Measurements from ENCODE around the gene MAD2L1.

MAD2L1 gene

GRCh38 chr4:120057416-120057815 is 9.2 kb downstream of the MAD2L1 start:
- no peak for DNase-seq (ENCODE audit: low read depth)

- peak; percentile 46 for DNase-seq (ENCODE audit: low read depth)
These were observed 10.4 kb downstream of the MAD2L1 start for GRCh38 chr4:120056246-120056645.

GRCh38 chr4:120055795-120056194 is 10.9 kb downstream of the MAD2L1 start:
- DNase-seq (ENCODE audit: low read depth) = no peak

- peak; percentile 71 for DNase-seq (ENCODE audit: low read depth)
These were observed 11.5 kb downstream of the MAD2L1 start for GRCh38 chr4:120055162-120055561.

- no peak for DNase-seq (ENCODE audit: low read depth)
These were observed 12.7 kb downstream of the MAD2L1 start for GRCh38 chr4:120053911-120054310.

GRCh38 chr4:120052856-120053255 is 13.8 kb downstream of the MAD2L1 start:
- DNase-seq (ENCODE audit: low read depth) = peak; percentile 99

GRCh38 chr4:120051253-120051652 is 15.4 kb downstream of the MAD2L1 start:
- no peak for DNase-seq (ENCODE audit: low read depth)

GRCh38 chr4:120049732-120050494 is 16.7 kb downstream of the MAD2L1 start:
- peak; percentile 78 for DNase-seq (ENCODE audit: low read depth)

GRCh38 chr4:120043828-120044227 is 22.8 kb downstream of the MAD2L1 start:
- no peak for DNase-seq (ENCODE audit: low read depth)

GRCh38 chr4:120037411-120037810 is 29.2 kb downstream of the MAD2L1 start:
- DNase-seq (ENCODE audit: low read depth) = no peak

GRCh38 chr4:120034913-120035312 is 31.7 kb downstream of the MAD2L1 start:
- DNase-seq (ENCODE audit: low read depth) = no peak

- DNase-seq (ENCODE audit: low read depth) = no peak
These were observed 39.8 kb downstream of the MAD2L1 start for GRCh38 chr4:120026853-120027252.

GRCh38 chr4:120025516-120025915 is 41.1 kb downstream of the MAD2L1 start:
- DNase-seq (ENCODE audit: low read depth) = peak; percentile 24

- no peak for DNase-seq (ENCODE audit: low read depth)
These were observed 47.9 kb downstream of the MAD2L1 start for GRCh38 chr4:120018786-120019185.

GRCh38 chr4:120017939-120018692 is 48.5 kb downstream of the MAD2L1 start:
- no peak for DNase-seq (ENCODE audit: low read depth)

GRCh38 chr4:120011725-120012124 is 54.9 kb downstream of the MAD2L1 start:
- DNase-seq (ENCODE audit: low read depth) = no peak

- DNase-seq (ENCODE audit: low read depth) = no peak
These were observed 56.0 kb downstream of the MAD2L1 start for GRCh38 chr4:120010646-120011045.

- DNase-seq (ENCODE audit: low read depth) = peak; percentile 75
These were observed 56.9 kb downstream of the MAD2L1 start for GRCh38 chr4:120009731-120010130.

GRCh38 chr4:120008957-120009356 is 57.7 kb downstream of the MAD2L1 start:
- no peak for DNase-seq (ENCODE audit: low read depth)

- no peak for DNase-seq (ENCODE audit: low read depth)
These were observed 58.7 kb downstream of the MAD2L1 start for GRCh38 chr4:120007896-120008436.

- DNase-seq (ENCODE audit: low read depth) = peak; percentile 81
These were observed 59.3 kb downstream of the MAD2L1 start for GRCh38 chr4:120007191-120007871.

Measured in fibroblast of gingiva (primary cell).